Measurements from ENCODE around the gene VPS13A.

DNA sequence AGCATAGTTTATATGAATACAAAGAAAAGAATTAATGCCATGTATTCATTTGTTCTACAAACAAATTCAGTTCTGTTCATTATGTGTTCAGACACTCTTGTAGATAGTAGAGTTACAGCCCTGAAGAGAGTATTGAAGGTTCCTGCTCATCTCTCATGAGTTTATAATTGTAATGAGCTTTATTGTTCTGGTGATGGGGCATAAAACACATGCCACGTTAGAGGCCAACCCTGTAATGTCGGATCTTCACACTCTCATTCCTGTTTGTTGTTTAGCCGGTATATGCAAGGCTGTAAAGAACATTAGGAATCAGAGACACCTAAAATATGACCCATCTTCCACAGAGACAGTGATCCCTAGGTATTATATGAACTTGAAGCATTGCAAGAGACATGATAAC is 214.5 kb downstream of the VPS13A start:
- TF ChIP-seq, protein P1, sequence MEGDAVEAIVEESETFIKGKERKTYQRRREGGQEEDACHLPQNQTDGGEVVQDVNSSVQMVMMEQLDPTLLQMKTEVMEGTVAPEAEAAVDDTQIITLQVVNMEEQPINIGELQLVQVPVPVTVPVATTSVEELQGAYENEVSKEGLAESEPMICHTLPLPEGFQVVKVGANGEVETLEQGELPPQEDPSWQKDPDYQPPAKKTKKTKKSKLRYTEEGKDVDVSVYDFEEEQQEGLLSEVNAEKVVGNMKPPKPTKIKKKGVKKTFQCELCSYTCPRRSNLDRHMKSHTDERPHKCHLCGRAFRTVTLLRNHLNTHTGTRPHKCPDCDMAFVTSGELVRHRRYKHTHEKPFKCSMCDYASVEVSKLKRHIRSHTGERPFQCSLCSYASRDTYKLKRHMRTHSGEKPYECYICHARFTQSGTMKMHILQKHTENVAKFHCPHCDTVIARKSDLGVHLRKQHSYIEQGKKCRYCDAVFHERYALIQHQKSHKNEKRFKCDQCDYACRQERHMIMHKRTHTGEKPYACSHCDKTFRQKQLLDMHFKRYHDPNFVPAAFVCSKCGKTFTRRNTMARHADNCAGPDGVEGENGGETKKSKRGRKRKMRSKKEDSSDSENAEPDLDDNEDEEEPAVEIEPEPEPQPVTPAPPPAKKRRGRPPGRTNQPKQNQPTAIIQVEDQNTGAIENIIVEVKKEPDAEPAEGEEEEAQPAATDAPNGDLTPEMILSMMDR (IDR thresholded peaks at IDR 0.05; ENCODE audit: poor library complexity): no peak
- no peak for TF ChIP-seq EZH2 (IDR thresholded peaks at IDR 0.05; ENCODE audit: borderline replicate concordance)
